Measurements from ENCODE around the gene HID1.

HID1 gene

DNA sequence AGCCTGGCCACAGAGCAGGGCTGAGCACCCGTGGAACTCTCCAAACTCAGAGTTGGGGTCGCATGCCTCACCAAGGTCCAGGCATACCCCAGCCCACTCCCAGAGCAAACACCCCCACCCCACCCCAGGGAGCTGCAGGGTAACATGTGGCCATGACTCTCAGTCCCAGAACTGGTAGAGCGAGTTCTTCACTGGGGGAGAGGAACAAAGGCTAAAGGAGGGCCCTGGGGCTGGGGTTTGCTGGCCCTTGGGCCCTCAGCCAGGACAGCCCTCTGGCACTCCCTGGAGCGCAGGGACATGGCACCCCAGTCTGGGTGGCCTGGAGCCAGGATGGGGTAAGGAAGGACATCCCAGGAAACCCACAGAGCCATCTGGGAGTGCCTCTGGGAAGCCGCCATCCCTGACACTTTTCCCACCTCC, 4.2 kb downstream of the HID1 start:
- Histone ChIP-seq H3K9me3 (ENCODE audit: control insufficient read depth, insufficient read depth, low read length) (no peaks in the 10 kb centered on the region), H3K36me3 (ENCODE audit: control insufficient read depth, insufficient read depth, low read length) (no peaks in the 10 kb centered on the region), H3K27ac (ENCODE audit: low read length) (no peak overlapping the region), H3K4me1 (ENCODE audit: control insufficient read depth, insufficient read depth, low read length) (peaks cover 7% of the 10 kb centered on the region; the same call in 1 of the 2 replicates), H3K27me3 (ENCODE audit: control insufficient read depth, insufficient read depth, low read length) (peaks cover 13% of the 10 kb centered on the region), H3K4me3 (ENCODE audit: low read length) (no peak overlapping the region)
- DNase-seq (ENCODE audit: low read depth, low spot score), result no peak
- no CpG with 5 or more reads among the region's 5 CpGs for WGBS (ENCODE audit: insufficient coverage, insufficient read length)

DNA sequence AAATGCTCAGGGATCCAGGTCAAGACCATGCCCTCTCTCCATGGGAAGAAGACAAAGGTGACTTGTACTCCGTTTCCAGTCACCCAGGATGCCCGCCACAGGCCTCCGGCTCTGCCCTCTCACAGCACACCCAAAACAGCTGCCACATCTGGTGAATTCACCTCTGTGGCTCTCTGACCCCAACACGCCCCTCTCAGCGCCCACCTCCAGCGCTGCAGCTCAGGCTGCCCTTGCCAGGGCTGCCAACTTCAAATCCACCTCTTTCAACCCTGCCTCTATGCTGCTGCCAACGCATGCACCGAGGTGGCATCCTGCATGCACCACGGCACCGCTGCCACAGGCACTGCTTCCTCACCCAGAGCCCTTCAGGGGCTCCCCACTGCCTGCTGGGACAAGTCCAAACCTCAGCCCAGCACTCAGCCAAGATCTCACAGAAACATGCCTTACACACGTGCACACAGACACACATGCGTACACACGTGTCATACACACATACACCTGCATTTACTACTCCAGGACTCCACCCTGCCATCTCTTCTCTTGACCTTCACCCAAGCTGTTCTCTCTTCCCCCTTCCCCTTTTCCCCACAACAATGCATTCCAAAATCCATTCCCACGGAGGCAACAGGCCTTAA, 7.5 kb downstream of the HID1 start:
- no CpG with 5 or more reads among the region's 14 CpGs for WGBS (ENCODE audit: insufficient coverage, insufficient read length)
- Histone ChIP-seq H3K4me1 (ENCODE audit: control insufficient read depth, insufficient read depth, low read length) (peaks cover 7% of the 10 kb centered on the region), H3K36me3 (ENCODE audit: control insufficient read depth, insufficient read depth, low read length) (no peaks in the 10 kb centered on the region), H3K4me3 (ENCODE audit: low read length) (no peak overlapping the region), H3K27ac (ENCODE audit: low read length) (no peak overlapping the region), H3K9me3 (ENCODE audit: control insufficient read depth, insufficient read depth, low read length) (no peaks in the 10 kb centered on the region), H3K27me3 (ENCODE audit: control insufficient read depth, insufficient read depth, low read length) (no peaks in the 10 kb centered on the region)
- DNase-seq (ENCODE audit: low read depth, low spot score), result no peak

DNA sequence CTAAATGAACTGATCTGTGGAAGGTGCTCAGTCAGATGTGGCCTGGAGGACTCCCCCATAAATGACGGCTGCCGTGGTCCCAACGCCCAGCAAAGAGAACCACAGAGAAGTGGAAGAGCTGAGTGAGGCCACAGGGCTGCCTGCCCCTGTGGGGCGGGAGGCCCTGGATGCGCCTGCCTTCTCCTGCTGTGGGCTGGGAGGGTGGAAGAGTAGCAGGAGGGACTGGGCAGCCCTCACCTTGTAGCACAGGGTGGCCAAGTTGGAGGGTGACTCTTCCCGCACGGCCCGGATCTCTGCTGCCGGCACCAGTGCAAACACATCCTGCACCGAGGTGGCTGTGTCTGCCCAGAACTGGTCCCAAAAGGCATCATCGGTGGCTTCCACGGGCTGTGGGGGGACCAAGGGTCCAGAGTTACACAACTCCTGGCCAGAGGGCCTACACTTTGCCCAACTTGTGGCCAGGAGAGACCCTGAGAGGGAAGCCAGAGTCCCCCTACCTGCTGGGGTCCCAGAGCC, 8.3 kb downstream of the HID1 start:
- DNase-seq (ENCODE audit: low read depth, low spot score), result no peak
- WGBS (ENCODE audit: insufficient coverage, insufficient read length), result no CpG with 5 or more reads among the region's 12 CpGs
- Histone ChIP-seq H3K27me3 (ENCODE audit: control insufficient read depth, insufficient read depth, low read length) (no peaks in the 10 kb centered on the region), H3K9me3 (ENCODE audit: control insufficient read depth, insufficient read depth, low read length) (no peaks in the 10 kb centered on the region), H3K4me1 (ENCODE audit: control insufficient read depth, insufficient read depth, low read length) (peaks cover 7% of the 10 kb centered on the region), H3K27ac (ENCODE audit: low read length) (no peak overlapping the region), H3K4me3 (ENCODE audit: low read length) (no peak overlapping the region), H3K36me3 (ENCODE audit: control insufficient read depth, insufficient read depth, low read length) (no peaks in the 10 kb centered on the region)

DNA sequence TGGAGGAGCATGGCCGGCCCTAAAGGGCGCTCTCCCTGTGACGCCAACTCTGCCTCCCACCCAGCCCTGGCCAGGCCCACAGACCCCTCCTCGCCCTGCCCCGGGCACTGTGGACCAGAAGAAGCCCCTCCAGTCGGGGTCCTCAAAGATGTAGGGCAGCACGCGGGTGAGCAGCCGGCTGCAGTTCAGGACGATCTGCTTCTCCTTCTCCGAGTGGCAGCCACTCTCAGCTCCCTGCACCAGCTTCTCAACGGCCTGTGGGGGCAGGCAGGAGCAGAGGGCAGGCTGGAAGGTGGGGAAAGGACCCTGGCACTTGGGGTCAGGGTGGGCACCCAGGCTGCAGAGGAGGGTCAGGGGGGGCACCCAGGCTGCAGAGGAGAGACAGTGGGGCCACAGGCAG, 8.9 kb downstream of the HID1 start:
- H3K36me3 ChIP-seq (ENCODE audit: control insufficient read depth, insufficient read depth, low read length), result no peaks in the 10 kb centered on the region
- H3K27ac ChIP-seq (ENCODE audit: low read length), result no peak overlapping the region
- DNase-seq (ENCODE audit: low read depth, low spot score), result no peak
- H3K4me1 ChIP-seq (ENCODE audit: control insufficient read depth, insufficient read depth, low read length), result peaks cover 6% of the 10 kb centered on the region
- WGBS (ENCODE audit: insufficient coverage, insufficient read length), result no CpG with 5 or more reads among the region's 12 CpGs
- no peaks in the 10 kb centered on the region for H3K27me3 ChIP-seq (ENCODE audit: control insufficient read depth, insufficient read depth, low read length)
- no peaks in the 10 kb centered on the region for H3K9me3 ChIP-seq (ENCODE audit: control insufficient read depth, insufficient read depth, low read length)
- no peak overlapping the region for H3K4me3 ChIP-seq (ENCODE audit: low read length)

DNA sequence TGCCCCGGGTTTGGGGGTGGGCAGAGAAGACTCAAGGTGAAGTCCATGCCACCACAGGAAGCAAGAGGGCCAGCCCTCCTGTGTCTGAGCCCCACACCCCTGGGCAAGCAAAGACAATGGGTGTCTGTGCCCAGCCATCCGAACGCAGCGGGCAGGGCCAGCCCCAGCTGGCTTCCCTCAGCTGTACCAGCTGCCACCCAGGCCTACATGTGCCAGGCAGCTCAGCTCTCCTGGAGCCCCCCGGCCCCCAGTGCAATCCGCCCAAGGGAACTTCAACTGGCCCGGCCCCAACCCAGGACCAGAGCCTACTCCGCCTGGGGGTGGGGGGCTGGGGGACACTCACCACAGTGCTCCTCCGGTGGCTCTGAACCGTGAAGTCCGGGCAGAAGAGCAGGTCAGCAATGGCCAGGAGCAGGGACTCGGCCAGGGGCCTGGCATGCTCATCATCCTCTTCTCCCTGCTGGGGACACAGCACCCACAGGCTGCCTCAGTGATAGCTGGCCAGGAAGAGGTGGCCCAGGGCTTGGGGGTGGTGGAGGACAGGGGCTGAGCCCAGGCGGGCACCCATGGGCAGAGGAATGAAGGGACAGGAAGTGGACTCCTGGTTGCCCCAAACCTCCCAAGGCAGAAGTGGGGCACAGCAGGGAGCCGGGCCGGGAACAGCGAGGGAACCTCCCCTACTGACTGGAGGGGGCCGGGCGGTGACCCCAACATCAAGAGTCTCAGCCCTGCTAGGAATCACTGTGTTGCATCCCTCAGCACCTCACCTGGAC, 9.8 kb downstream of the HID1 start:
- no peak overlapping the region for H3K27ac ChIP-seq (ENCODE audit: low read length)
- no peak overlapping the region for H3K4me3 ChIP-seq (ENCODE audit: low read length)
- WGBS (ENCODE audit: insufficient coverage, insufficient read length), result no CpG with 5 or more reads among the region's 18 CpGs
- H3K9me3 ChIP-seq (ENCODE audit: control insufficient read depth, insufficient read depth, low read length), result no peaks in the 10 kb centered on the region
- no peak for DNase-seq (ENCODE audit: low read depth, low spot score)
- no peaks in the 10 kb centered on the region for H3K36me3 ChIP-seq (ENCODE audit: control insufficient read depth, insufficient read depth, low read length)
- H3K4me1 ChIP-seq (ENCODE audit: control insufficient read depth, insufficient read depth, low read length), result peaks cover 2% of the 10 kb centered on the region; the same call in 1 of the 2 replicates
- no peaks in the 10 kb centered on the region for H3K27me3 ChIP-seq (ENCODE audit: control insufficient read depth, insufficient read depth, low read length)

DNA sequence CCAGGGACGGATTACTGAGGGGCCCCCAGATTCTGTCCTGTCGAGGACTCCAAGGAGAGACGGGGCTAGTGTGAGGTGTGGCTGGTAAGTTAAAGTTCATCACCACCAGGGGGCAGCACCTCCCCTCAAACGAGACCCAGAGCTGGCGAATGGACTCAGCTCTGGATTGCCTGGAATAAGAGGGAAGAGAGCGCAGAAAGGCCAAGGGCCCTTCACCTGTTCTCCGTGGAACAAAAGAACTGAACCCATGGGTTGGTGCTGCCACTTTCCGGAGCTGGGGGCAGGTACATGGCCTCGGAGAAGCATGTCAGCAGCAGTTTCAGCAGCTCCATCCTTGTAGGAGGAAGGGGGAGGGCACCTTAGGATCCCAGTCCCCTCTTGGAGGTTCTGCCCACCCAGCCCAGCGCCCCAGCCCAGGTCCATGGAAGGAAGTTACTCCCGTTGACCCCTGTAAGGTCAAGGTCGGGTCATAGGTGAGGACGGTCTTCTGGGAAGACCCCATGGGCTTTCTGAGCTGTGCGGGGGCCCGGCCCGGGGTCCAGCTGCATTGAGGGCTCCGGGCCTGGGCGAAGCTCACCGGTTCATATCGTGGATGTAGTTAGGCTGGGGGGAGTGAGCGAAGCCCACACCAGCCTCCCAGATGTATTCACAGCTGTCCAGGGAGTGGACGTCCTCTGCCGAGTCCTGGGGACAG, 10.8 kb downstream of the HID1 start:
- H3K36me3 ChIP-seq (ENCODE audit: control insufficient read depth, insufficient read depth, low read length), result no peaks in the 10 kb centered on the region
- peaks cover 2% of the 10 kb centered on the region; the same call in 1 of the 2 replicates for H3K4me1 ChIP-seq (ENCODE audit: control insufficient read depth, insufficient read depth, low read length)
- no peak overlapping the region for H3K27ac ChIP-seq (ENCODE audit: low read length)
- H3K4me3 ChIP-seq (ENCODE audit: low read length), result no peak overlapping the region
- no peak for DNase-seq (ENCODE audit: low read depth, low spot score)
- H3K27me3 ChIP-seq (ENCODE audit: control insufficient read depth, insufficient read depth, low read length), result no peaks in the 10 kb centered on the region
- no CpG with 5 or more reads among the region's 23 CpGs for WGBS (ENCODE audit: insufficient coverage, insufficient read length)
- H3K9me3 ChIP-seq (ENCODE audit: control insufficient read depth, insufficient read depth, low read length), result no peaks in the 10 kb centered on the region

DNA sequence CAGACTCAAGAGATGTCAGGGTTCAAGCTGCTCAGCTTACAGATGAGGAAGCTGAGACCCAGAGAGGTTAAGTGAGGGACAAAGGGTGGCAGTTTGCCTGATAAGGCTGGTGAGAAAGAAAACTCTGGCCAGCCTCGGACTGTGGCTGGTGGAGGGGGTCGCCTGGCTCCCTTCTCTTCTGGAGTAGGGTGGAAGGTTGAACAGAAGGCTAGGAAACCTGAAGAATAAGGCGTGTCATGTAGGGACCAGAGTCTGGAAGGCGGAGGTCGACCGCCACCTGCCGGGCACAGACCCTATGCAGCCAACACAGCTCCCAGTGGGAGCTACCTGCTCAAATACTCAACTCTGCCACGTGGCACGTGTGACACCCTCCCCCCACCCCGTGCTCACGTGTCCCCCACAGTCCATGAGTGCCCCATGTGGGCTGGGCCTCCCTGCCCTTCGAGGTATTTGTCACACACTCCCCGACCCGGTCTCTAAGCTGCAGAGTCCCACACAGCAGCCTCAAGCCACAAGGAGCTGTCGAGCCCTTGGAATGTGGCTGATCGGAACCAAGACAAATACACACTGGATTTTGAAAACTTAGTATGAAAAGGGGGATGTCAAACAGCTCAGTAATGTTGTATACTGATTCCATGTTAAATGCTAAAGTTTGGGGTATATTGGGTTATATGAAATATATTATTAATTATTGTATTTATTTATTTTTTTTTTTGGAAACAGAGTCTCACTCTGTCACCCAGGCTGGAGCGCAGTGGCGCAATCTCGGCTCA, 11.8 kb downstream of the HID1 start:
- H3K27ac ChIP-seq (ENCODE audit: low read length), result no peak overlapping the region
- H3K9me3 ChIP-seq (ENCODE audit: control insufficient read depth, insufficient read depth, low read length), result no peaks in the 10 kb centered on the region
- DNase-seq (ENCODE audit: low read depth, low spot score), result no peak
- H3K4me1 ChIP-seq (ENCODE audit: control insufficient read depth, insufficient read depth, low read length), result peaks cover 2% of the 10 kb centered on the region; the same call in 1 of the 2 replicates
- H3K27me3 ChIP-seq (ENCODE audit: control insufficient read depth, insufficient read depth, low read length), result no peaks in the 10 kb centered on the region
- no peak overlapping the region for H3K4me3 ChIP-seq (ENCODE audit: low read length)
- H3K36me3 ChIP-seq (ENCODE audit: control insufficient read depth, insufficient read depth, low read length), result no peaks in the 10 kb centered on the region
- no CpG with 5 or more reads among the region's 19 CpGs for WGBS (ENCODE audit: insufficient coverage, insufficient read length)

DNA sequence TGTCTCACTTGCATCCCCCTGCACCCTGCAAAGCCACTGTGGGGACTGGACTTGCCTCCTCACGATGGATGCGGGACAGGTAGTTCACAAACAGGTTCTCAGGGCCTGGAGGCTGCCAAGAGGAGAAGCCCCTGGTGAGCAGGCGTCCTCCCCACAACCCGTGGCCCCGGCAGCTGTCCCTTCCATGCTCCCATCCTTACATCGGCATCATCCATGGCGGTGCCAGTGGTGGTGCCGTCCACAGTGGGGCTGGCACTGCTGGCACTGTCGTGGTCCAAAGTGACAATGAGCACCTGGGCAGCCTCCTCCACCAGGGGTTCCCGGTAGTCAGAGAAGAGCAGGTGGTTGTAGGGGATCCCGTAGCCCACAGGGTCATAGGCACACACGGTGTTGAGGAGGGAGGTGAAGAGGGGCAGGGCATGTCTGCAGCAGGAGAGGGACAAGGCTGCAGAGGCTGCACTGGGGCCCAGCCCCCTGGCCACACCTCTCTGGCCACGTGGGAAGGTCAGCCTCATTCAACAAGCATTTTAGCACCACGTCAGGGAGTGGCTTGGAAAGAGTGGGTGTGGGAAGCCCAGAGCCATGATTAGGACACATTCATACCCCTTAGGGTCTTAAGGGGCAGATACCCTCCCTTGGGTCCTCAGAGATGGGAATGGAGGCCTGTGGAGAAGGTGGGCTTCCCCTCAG, 12.6 kb downstream of the HID1 start:
- Histone ChIP-seq H3K4me1 (ENCODE audit: control insufficient read depth, insufficient read depth, low read length) (peaks cover 2% of the 10 kb centered on the region; the same call in 1 of the 2 replicates), H3K4me3 (ENCODE audit: low read length) (no peak overlapping the region), H3K27ac (ENCODE audit: low read length) (no peak overlapping the region), H3K36me3 (ENCODE audit: control insufficient read depth, insufficient read depth, low read length) (no peaks in the 10 kb centered on the region), H3K9me3 (ENCODE audit: control insufficient read depth, insufficient read depth, low read length) (no peaks in the 10 kb centered on the region), H3K27me3 (ENCODE audit: control insufficient read depth, insufficient read depth, low read length) (no peaks in the 10 kb centered on the region)
- no peak for DNase-seq (ENCODE audit: low read depth, low spot score)
- no CpG with 5 or more reads among the region's 14 CpGs for whole genome bisulfite sequencing (ENCODE audit: insufficient coverage, insufficient read length)

DNA sequence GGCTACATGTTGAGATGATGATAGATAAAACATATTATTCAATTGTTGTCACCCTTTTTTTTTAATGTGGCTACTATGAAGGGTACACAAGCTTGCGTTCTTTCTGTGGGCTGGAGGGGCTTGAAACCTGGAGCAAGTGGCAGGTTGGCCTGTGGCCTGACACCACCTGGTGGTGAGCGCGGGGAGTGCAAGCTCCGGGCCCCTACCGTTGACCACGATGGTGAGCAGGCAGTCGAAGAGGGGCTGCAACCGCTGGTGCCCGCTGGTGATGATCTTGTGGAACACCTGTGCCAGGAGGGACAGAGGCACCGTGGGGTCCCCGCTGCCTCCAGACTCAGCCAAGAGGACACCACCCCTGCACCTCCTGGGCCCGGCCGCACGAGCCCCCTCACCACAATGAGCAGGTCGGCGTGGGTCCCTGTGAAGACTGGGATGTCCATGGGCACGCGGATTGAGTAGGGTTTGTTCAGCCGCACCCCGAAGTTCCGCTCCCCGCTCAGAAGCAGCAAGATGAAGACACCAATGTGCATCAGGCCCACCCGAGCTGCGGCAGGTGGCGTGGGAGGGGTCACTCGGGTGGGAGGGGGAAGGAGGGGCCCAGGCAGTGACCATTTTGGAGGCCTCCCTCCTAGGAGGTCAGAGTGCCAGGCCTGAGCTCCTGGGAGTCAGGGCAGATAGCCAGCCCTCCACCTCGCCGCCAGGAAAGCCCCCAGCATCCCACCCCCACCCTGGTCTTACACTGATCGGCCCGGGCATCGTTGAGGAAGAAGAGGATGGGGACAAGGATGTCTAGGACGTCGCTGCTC, 14.4 kb downstream of the HID1 start:
- no CpG with 5 or more reads among the region's 33 CpGs for WGBS (ENCODE audit: insufficient coverage, insufficient read length)
- Histone ChIP-seq H3K27me3 (ENCODE audit: control insufficient read depth, insufficient read depth, low read length) (no peaks in the 10 kb centered on the region), H3K4me1 (ENCODE audit: control insufficient read depth, insufficient read depth, low read length) (peaks cover 2% of the 10 kb centered on the region; the same call in 1 of the 2 replicates), H3K9me3 (ENCODE audit: control insufficient read depth, insufficient read depth, low read length) (no peaks in the 10 kb centered on the region), H3K27ac (ENCODE audit: low read length) (no peak overlapping the region), H3K4me3 (ENCODE audit: low read length) (no peak overlapping the region), H3K36me3 (ENCODE audit: control insufficient read depth, insufficient read depth, low read length) (no peaks in the 10 kb centered on the region)
- DNase-seq (ENCODE audit: low read depth, low spot score), result no peak

Data from iPS DF 6.9 (cell line).